BJ (cell line): Measurements from ENCODE around the gene SH3BGRL. TPM values are rescaled to one million over a fixed set of nuclear protein-coding genes. Genes with fewer than 3 reads are reported as not detected.

Experiments
- CTCF ChIA-PET: fragments of 350-600 bp; formaldehyde crosslinking; extraction: SDS; loops from one replicate; lab custom pipeline; 2021; ENCODE audit warnings: antibody characterized with exemption, inconsistent platforms; lab: Yijun Ruan, JAX
- POLR2A ChIA-PET: fragments of 300-600 bp; sonication (Branson Sonifier 250); formaldehyde crosslinking; extraction: SDS; loops from one replicate; lab custom pipeline; 2021; ENCODE audit warnings: antibody characterized with exemption; lab: Charles Lee
- DNase-seq: peaks from one replicate; pipeline ENCODE4 v3.0.0-alpha.2; 2011; ENCODE audit warnings: low read depth
- H3K27me3 ChIP-seq: 2 replicates; pipeline ENCODE4 v1.6.0; 2011; ENCODE audit warnings: low read length; ENCODE audit not compliant: control insufficient read depth, insufficient read depth
- H3K36me3 ChIP-seq: 2 replicates; pipeline ENCODE4 v1.5.1; 2011; ENCODE audit warnings: low read length; ENCODE audit not compliant: control insufficient read depth, insufficient read depth
- H3K4me3 ChIP-seq: 2 replicates; pipeline ENCODE4 v1.5.1; 2011; ENCODE audit warnings: low read depth, mild to moderate bottlenecking, control low read depth, low read length
- polyA minus RNA-seq: library from RNA; depleted of rRNA, polyadenylated mRNA; stranded (reverse); fragments of >200 nt; gene quantifications from 2 replicates; pipeline ENCODE4 v1.2.3, GENCODE V29; 2011; rRNA and poly(A)+ RNA removed
- polyA plus RNA-seq: library from polyadenylated mRNA; depleted of rRNA; stranded (reverse); fragments of >200 nt; gene quantifications from 2 replicates; pipeline ENCODE4 v1.2.3, GENCODE V29; 2011; rRNA removed
- TF ChIP-seq, protein P1 (sequence below): IDR thresholded peaks from 2 replicates; pipeline ENCODE4 v1.5.1; 2011; ENCODE audit warnings: low read depth, mild to moderate bottlenecking, control low read depth, inconsistent platforms, low read length, moderate library complexity; ENCODE audit not compliant: insufficient read depth

Gene SH3BGRL
- polyA plus RNA-seq, result 85.2 and 150 TPM in 2 replicates
- polyA minus RNA-seq, result 17.2 and 23.6 TPM in 2 replicates

DNA sequence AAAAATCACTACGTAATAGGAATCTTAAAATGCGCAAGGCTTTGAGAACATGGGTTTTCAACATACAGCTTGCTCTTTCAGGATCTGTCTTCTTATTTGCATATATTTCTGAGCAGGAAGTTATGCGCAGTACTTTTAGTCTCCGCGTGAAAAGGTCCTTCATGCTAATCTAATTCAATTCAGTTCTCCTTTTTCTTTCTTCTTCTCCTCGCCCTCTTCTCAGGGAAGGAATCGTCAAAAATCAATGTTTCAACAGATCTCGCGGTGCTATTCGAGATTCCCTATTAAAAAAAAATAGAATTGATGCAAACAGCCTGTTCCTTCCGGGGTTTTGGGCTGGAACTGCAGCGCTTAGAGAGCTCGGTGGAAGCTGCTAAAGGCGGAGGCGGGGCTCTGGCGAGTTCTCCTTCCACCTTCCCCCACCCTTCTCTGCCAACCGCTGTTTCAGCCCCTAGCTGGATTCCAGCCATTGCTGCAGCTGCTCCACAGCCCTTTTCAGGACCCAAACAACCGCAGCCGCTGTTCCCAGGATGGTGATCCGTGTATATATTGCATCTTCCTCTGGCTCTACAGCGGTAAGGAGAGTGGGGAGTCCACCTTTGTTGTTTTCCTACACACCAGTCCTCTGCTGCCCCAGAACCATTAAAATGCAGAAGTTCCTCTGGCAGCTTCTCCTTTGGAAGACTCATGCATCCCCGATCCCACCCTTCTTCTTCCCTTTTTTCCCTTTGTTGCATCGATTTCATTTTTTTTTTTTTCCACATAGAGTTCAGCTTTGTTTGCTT lies at the start of gene SH3BGRL, which contains the start of gene HMGN5:
Gene SH3BGRL, plus strand, starts transcription at position 432 of the 785 bp plus-strand sequence. Its CDS starts 99 bp downstream, at position 531.
Gene HMGN5, minus strand, starts transcription at position 243 of the 785 bp plus-strand sequence. CDS start 80,364 bp downstream, outside the sequence.
- Histone ChIP-seq H3K27me3 (no peaks in the 10 kb centered on the region), H3K4me3 (peak within 1 kb of the TSS; percentile 66), H3K36me3 (no peaks in the 10 kb centered on the region)
- TF ChIP-seq, protein P1, sequence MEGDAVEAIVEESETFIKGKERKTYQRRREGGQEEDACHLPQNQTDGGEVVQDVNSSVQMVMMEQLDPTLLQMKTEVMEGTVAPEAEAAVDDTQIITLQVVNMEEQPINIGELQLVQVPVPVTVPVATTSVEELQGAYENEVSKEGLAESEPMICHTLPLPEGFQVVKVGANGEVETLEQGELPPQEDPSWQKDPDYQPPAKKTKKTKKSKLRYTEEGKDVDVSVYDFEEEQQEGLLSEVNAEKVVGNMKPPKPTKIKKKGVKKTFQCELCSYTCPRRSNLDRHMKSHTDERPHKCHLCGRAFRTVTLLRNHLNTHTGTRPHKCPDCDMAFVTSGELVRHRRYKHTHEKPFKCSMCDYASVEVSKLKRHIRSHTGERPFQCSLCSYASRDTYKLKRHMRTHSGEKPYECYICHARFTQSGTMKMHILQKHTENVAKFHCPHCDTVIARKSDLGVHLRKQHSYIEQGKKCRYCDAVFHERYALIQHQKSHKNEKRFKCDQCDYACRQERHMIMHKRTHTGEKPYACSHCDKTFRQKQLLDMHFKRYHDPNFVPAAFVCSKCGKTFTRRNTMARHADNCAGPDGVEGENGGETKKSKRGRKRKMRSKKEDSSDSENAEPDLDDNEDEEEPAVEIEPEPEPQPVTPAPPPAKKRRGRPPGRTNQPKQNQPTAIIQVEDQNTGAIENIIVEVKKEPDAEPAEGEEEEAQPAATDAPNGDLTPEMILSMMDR, result no peak
- ChIA-PET POLR2A (no interaction called here), CTCF (interaction anchor here (0.6 to 1.5 kb wide), 4 partner anchors 10 to 175 kb away, joined by 3 to 5 read pairs (median 3); no protein-coding TSS in a partner anchor)
- peak; percentile 47 for DNase-seq

DNA sequence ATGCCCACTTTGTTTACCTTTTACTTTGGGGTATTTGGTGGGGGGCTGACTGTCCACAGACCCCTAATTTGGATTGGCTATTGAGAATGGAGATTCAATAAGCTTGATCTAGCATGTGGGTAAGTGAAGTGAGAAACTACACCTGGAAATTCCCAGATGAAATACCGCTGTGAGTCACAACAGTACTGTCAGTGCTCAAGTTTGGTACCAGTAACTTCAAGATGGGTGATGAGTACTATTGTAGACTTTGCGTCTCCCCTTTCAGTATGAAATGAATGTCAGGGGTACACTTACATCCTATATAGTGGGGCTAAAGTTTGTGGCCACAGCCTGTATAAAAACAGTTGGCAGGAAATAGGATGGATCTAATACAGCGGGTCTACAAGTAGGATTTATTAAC lies 33.5 kb upstream of the SH3BGRL start:
- POLR2A ChIA-PET, result no interaction called here
- no peak overlapping the region for H3K4me3 ChIP-seq
- TF ChIP-seq, protein P1, result no peak
- H3K36me3 ChIP-seq, result no peaks in the 10 kb centered on the region
- CTCF ChIA-PET, result no interaction called here
- H3K27me3 ChIP-seq, result no peaks in the 10 kb centered on the region
- DNase-seq, result no peak

DNA sequence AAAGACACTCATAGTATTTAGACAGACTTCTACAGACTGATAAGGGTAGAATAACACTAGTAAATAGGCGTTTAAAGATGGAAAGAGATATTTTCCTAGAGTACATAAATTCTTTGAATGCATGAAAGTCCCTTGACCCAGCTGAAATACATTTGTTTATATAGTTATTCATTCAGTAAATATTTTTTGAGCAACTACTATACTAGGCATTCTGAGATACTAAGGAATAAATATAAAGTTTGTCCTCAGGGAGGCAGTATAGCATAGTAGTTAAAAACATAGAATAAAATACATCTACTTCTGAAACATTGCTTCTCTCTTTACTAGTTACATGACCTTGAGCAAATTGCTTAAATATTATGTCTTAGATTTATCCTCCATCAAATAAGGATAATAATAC lies 27.6 kb upstream of the SH3BGRL start:
- DNase-seq, result no peak
- Histone ChIP-seq H3K36me3 (no peaks in the 10 kb centered on the region), H3K27me3 (no peaks in the 10 kb centered on the region), H3K4me3 (no peak overlapping the region)
- ChIA-PET POLR2A (no interaction called here), CTCF (interaction anchor here (0.6 to 1.2 kb wide), 4 partner anchors 12 to 298 kb away, joined by 3 to 10 read pairs (median 3); no protein-coding TSS in a partner anchor)
- TF ChIP-seq, protein P1, result no peak

DNA sequence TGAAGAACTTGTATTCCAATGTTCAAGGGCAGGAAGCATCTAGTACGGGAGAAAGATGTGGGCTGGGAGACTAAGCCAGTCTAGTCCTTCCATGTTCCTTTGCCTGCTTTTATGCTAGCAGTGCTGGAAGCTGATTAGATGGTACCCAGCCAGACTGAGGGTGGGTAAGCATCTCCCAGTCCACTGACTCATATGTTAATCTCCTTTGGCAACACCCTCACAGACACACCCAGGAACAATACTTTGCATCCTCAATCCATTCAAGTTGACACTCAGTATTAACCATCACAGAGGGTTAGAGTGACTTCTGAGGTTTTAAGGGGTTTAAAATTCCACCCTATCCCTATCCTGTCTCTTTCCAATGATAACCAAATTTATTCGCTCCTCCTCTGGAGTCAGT lies 6.6 kb upstream of the SH3BGRL start:
- Histone ChIP-seq H3K4me3 (no peak overlapping the region), H3K27me3 (no peaks in the 10 kb centered on the region), H3K36me3 (no peaks in the 10 kb centered on the region)
- TF ChIP-seq, protein P1, result no peak
- POLR2A ChIA-PET, result no interaction called here
- CTCF ChIA-PET, result interaction anchor here (0.7 to 1.7 kb wide), 4 partner anchors 15 to 183 kb away, joined by 3 to 4 read pairs (median 4); no protein-coding TSS in a partner anchor
- no peak for DNase-seq

DNA sequence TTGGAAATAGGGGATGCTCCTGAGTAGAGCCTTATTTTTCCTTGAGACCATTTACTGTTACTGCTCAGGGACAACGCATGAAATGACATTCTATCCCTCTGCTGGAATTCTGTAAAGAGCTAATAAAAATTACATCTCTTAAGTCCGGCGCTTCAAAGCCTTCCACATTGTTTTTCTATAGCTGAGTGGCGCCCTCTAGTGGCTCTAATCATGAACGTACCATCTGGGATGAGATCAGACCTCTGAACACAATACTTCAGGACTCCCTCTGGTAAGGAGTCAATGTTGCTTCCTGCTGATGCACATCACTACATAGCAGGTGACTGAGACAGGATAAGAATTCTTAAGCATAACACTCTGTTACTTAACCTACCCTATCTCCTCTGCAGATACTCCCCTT lies 6.2 kb upstream of the SH3BGRL start:
- no peak for DNase-seq
- ChIA-PET CTCF (interaction anchor here (0.7 to 1.0 kb wide), 5 partner anchors 9 to 975 kb away, joined by 3 to 4 read pairs (median 3); no protein-coding TSS in a partner anchor), POLR2A (no interaction called here)
- H3K4me3 ChIP-seq, result no peak overlapping the region
- H3K27me3 ChIP-seq, result no peaks in the 10 kb centered on the region
- TF ChIP-seq, protein P1, result peak; percentile 58
- no peaks in the 10 kb centered on the region for H3K36me3 ChIP-seq
